ENCODE data around the gene ACTL8.

The ACTL8 gene

DNA sequence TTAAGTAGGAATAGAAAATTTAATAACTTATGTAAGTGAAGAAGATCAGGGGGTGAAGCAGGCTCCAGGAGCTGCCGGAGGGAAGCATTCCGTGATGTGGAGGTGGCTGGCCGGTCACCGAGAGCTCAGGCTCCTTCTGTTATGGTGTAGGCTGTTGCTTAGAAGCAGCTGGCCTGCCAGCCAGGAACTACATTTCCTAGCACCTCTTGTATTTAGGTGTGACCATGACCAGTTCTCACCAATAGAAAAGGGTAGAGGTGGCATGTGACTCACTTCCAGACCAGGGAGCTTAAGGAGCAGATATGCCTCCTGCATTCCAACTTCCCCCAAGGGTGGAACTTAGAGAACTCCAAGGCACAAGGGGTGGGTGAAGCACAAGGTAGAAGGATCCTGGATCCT, 120.7 kb downstream of the ACTL8 start:
- DNase-seq (ENCODE audit: low spot score): no peak
